PFSK-1 (cell line): Measurements from ENCODE around the gene MAP2K5.

Source experiments
- POLR2AphosphoS5 ChIP-seq: IDR thresholded peaks from 2 replicates; pipeline ENCODE4 v1.6.1; 2012; ENCODE audit warnings: low read depth, mild to moderate bottlenecking, control low read depth, low read length, moderate library complexity
- SIN3A ChIP-seq: IDR thresholded peaks from 2 replicates; pipeline ENCODE4 v1.6.1; 2012; ENCODE audit warnings: mild to moderate bottlenecking, low read length, moderate library complexity, borderline replicate concordance; ENCODE audit not compliant: insufficient read depth

GRCh38 chr15:67559576-67559975 lies 17.1 kb downstream of the MAP2K5 start:
- TF ChIP-seq POLR2AphosphoS5, result no peak
- TF ChIP-seq SIN3A, result no peak
